Colonic mucosa (tissue), 4 donors: ENCODE measurements around the gene AQP10. TPM values are rescaled to one million over a fixed set of nuclear protein-coding genes. Genes with fewer than 3 reads are reported as not detected.
"Not testable (repeated sequence)": the region's sequence is repeated elsewhere in the genome, so short reads cannot be mapped to it uniquely, and the experiment has no call there.

Source experiments
- DNase-seq: peaks from one replicate; pipeline ENCODE4 v3.0.0-alpha.2; 2020
- H3K27ac ChIP-seq: fragments of 200-600 bp; one replicate; pipeline ENCODE4 v1.8.0; 2021
- H3K27me3 ChIP-seq: fragments of 200-600 bp; one replicate; pipeline ENCODE4 v1.8.0; 2021
- H3K36me3 ChIP-seq: fragments of 200-600 bp; one replicate; pipeline ENCODE4 v1.8.0; 2021
- H3K4me1 ChIP-seq: fragments of 200-600 bp; one replicate; pipeline ENCODE4 v1.8.0; 2021; ENCODE audit warnings: mild to moderate bottlenecking
- H3K4me3 ChIP-seq: fragments of 200-600 bp; one replicate; pipeline ENCODE4 v1.8.0; 2021
- H3K9ac ChIP-seq, 2 donors: one replicate each; pipeline ENCODE4 v1.7.0; 2013; ENCODE audit warnings: control low read depth in 2 of 2, low read depth in 2 of 2, low read length in 2 of 2
- H3K9me3 ChIP-seq: fragments of 200-600 bp; one replicate; pipeline ENCODE4 v1.8.0; 2021
- CTCF ChIP-seq: fragments of 200-600 bp; IDR thresholded peaks from one replicate; pipeline ENCODE4 v1.8.0; 2022; ENCODE audit warnings: antibody characterized with exemption, mild to moderate bottlenecking
- intact Hi-C: fragments of 100-400 bp; cut with DNase I; formaldehyde crosslinking; loops from one replicate; pipeline ENCODE4 v1.14.1; 2022
- total RNA-seq, 2 donors: library from RNA; stranded (reverse); fragmentation: NEBNext Ultra II Directional in 1 of 2; extraction: Animal tissue kit (Norgen Biotek cat#: 25700) in 1 of 2; gene quantifications; one replicate each; pipeline ENCODE4 v1.2.1, GENCODE V29; 2021
- donor health status: healthy.
- donor health status: DM: no; HTN: no; CAD: no.
- donor health status: DM: no; HTN: no; CAD: no.

Gene AQP10
- under 1 TPM in 1 of 2 donors, not detected in 1; 0.27 TPM for total RNA-seq

- Histone ChIP-seq H3K9ac (no peak within 1 kb of the TSS), H3K27ac (no peak within 1 kb of the TSS), H3K9me3 (no peaks in the 10 kb centered on the region), H3K4me3 (no peak within 1 kb of the TSS), H3K27me3 (peaks cover 10% of the 10 kb centered on the region), H3K36me3 (no peaks in the 10 kb centered on the region), H3K4me1 (peaks cover 3% of the 10 kb centered on the region)
- DNase-seq: no peak
- TF ChIP-seq CTCF: no peak
- intact Hi-C loops: no loop called here
Observed at GRCh38 chr1:154320882-154321608, at the start of gene AQP10. TSS of gene AQP10 (plus strand) at chr1:154321093. CDS start at chr1:154321156, 63 bp downstream.

- DNase-seq: peak; percentile 96
- Histone ChIP-seq H3K36me3 (no peaks in the 10 kb centered on the region), H3K4me3 (peak within 1 kb of the TSS; percentile 78), H3K9me3 (no peaks in the 10 kb centered on the region), H3K27ac (peak within 1 kb of the TSS; percentile 78), H3K9ac (peak within 1 kb of the TSS; percentile 92 to 93), H3K27me3 (no peaks in the 10 kb centered on the region), H3K4me1 (no peaks in the 10 kb centered on the region)
- intact Hi-C loops: no loop called here
- TF ChIP-seq CTCF: peak; percentile 58
Observed at GRCh38 chr1:154272217-154272998, 48.5 kb upstream of the AQP10 start, which contains the start of gene HAX1. TSS of gene HAX1 (plus strand) at chr1:154272629. CDS start at chr1:154272724, 95 bp downstream.

- intact Hi-C loops: no loop called here
- no peaks in the 10 kb centered on the region for H3K36me3 ChIP-seq
Observed at GRCh38 chr1:154272999-154273563, 47.8 kb upstream of the AQP10 start.

GRCh38 chr1:154276797-154277196, 44.1 kb upstream of the AQP10 start:
- Histone ChIP-seq H3K9me3 (no peaks in the 10 kb centered on the region), H3K36me3 (no peaks in the 10 kb centered on the region), H3K9ac (no peak overlapping the region), H3K4me3 (no peak overlapping the region), H3K27me3 (no peaks in the 10 kb centered on the region), H3K4me1 (no peaks in the 10 kb centered on the region), H3K27ac (no peak overlapping the region)
- TF ChIP-seq CTCF: no peak
- intact Hi-C loops: no loop called here
- DNase-seq: no peak

More at GRCh38 chr1:154272999-154273563, 47.8 kb upstream of the AQP10 start:
- no peaks in the 10 kb centered on the region for H3K4me1 ChIP-seq
- H3K4me3 ChIP-seq: peak overlapping the region; percentile 78
- peak overlapping the region; percentile 92 to 93 for H3K9ac ChIP-seq
- no peak for DNase-seq
- H3K27ac ChIP-seq: peak overlapping the region; percentile 78
- TF ChIP-seq CTCF: no peak
- H3K9me3 ChIP-seq: no peaks in the 10 kb centered on the region
- no peaks in the 10 kb centered on the region for H3K27me3 ChIP-seq

- DNase-seq, H3K4me1 ChIP-seq, H3K9me3 ChIP-seq, H3K4me3 ChIP-seq, H3K27me3 ChIP-seq, intact Hi-C loops, H3K27ac ChIP-seq, H3K9ac ChIP-seq, H3K36me3 ChIP-seq: not testable (repeated sequence)
Observed at GRCh38 chr1:154287591-154287990, 33.3 kb upstream of the AQP10 start.
